ENCODE measurements around the gene KANK3. TPM values are rescaled to one million over a fixed set of nuclear protein-coding genes. Genes with fewer than 3 reads are reported as not detected.

The KANK3 gene
- total and polyA plus RNA-seq, 9 of the 15 experiments (the other 6 are each of a cell fraction or from before 2014, with no cell fraction given) = 0.03 to 0.40 (median 0.08) TPM; not detected in 6

GRCh38 chr19:8371011-8371804 is 28.1 kb upstream of the KANK3 start (continued):
- no peak for TF ChIP-seq TRIM25 (IDR thresholded peaks at IDR 0.05; ENCODE audit: borderline replicate concordance)
- no peak for TF ChIP-seq HNRNPUL1 (IDR thresholded peaks at IDR 0.05; ENCODE audit: low read length)
- no peak for TF ChIP-seq CSDE1 (IDR thresholded peaks at IDR 0.05)
- no peak for TF ChIP-seq ZNF830 (CRISPR knock-in tag; IDR thresholded peaks at IDR 0.05)
- TF ChIP-seq RNF2 (IDR thresholded peaks at IDR 0.05) = peak; percentile 40; the same call in 1 of the 2 replicates
- TF ChIP-seq NFIC (IDR thresholded peaks at IDR 0.05) = peak; percentile 56
- no peak for TF ChIP-seq MTA1 (IDR thresholded peaks at IDR 0.05; ENCODE audit: borderline replicate concordance)
- TF ChIP-seq TAL1 (IDR thresholded peaks at IDR 0.05) = peak; percentile 62; the same call in 1 of the 2 replicates
- peak; percentile 40; the same call in 1 of the 2 replicates for TF ChIP-seq ZNF407 (IDR thresholded peaks at IDR 0.05; ENCODE audit: low read depth)
- no peak for TF ChIP-seq ZKSCAN3 (CRISPR knock-in tag; IDR thresholded peaks at IDR 0.05)
- TF ChIP-seq CTCF (IDR thresholded peaks at IDR 0.05 in 2 of 3, conservative IDR thresholded peaks at IDR 0.05 in 1 of 3; ENCODE audit: insufficient read depth in 2 of 3, low read depth in 1 of 3, low read length in 3 of 3) = no peak
- no peak; the same call in none of the 2 replicates for TF ChIP-seq CTBP1 (IDR thresholded peaks at IDR 0.05; ENCODE audit: borderline replicate concordance)
- TF ChIP-seq MAX (CRISPR knock-in tag; IDR thresholded peaks at IDR 0.05) = no peak
- no peak for TF ChIP-seq U2AF1 (optimal IDR thresholded peaks at IDR 0.05; ENCODE audit: low read depth, low read length)
- no peak for TF ChIP-seq SMC3 (conservative IDR thresholded peaks at IDR 0.05; ENCODE audit: insufficient read depth, low read depth, low read length)
- 0 out of 2 replicates have a peak, but pooled peaks have one; percentile 61 for TF ChIP-seq ZBED1 (IDR thresholded peaks at IDR 0.05)
- peak; percentile 67 for TF ChIP-seq NCOR1 (IDR thresholded peaks at IDR 0.05)
- no peak for TF ChIP-seq CEBPB (tag; IDR thresholded peaks at IDR 0.05)

Measured in K562 (cell line).